ENCODE data around the gene TIAL1.

DNA sequence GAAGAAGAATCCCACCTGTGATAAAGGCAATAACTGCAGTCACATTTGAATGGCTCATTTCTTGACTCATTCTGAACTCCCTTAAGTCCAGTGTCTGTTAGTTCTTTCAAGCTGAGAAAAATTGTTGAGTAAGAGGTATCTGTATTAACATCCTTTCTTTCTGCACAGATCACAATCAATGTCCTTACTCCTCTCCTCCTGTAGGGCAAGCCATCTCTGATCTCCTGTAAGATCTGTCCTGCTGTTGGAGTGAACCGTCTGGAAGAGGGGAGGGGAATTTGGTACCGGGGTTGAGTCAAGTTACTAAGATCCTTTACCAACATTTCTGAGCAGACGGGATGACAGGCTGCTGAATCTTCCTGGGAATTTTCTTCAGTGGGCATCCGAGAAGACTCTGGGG is 34.7 kb downstream of the TIAL1 start:
- TF ChIP-seq CTCF (IDR thresholded peaks at IDR 0.05): no peak
- TF ChIP-seq POLR2A (IDR thresholded peaks at IDR 0.05): no peak
